SK-N-SH (cell line): Measurements from ENCODE around the gene SPATA31C2. TPM values are rescaled to one million over a fixed set of nuclear protein-coding genes. Genes with fewer than 3 reads are reported as not detected.

Experiments
- CTCF ChIA-PET: fragments of 300-600, 350-600 bp; formaldehyde crosslinking; extraction: SDS; loops from one replicate; lab custom pipeline; 2021; lab: Yijun Ruan, JAX
- POLR2A ChIA-PET: fragments of 350-600 bp; sonication (Branson Sonifier 250); formaldehyde crosslinking; extraction: SDS; loops from one replicate; lab custom pipeline; 2020; ENCODE audit warnings: antibody characterized with exemption, inconsistent platforms; lab: Yijun Ruan, JAX
- DNase-seq: peaks from one replicate; pipeline ENCODE4 v3.0.0; 2012
- H2AFZ ChIP-seq: fragments of 200-600 bp; sonication (generic); 2 replicates; pipeline ENCODE4 v1.8.1; 2016; ENCODE audit warnings: antibody characterized with exemption, mild to moderate bottlenecking, low read depth
- H3F3A ChIP-seq: fragments of 200-600 bp; sonication (generic); replicated peaks from 2 replicates; pipeline ENCODE3; 2016; ENCODE audit warnings: antibody characterized with exemption, mild to moderate bottlenecking; ENCODE audit not compliant: insufficient read depth
- H3K27ac ChIP-seq, 2 experiments: fragments of 200-500 bp in 1 of 2; fragments of 200-600 bp in 1 of 2; sonication (Bioruptor generic) in 1 of 2; sonication (generic), shearing (Covaris generic) in 1 of 2; 2 replicates each; pipeline versions ENCODE4 v1.5.1 to v1.6.1; 2014 to 2016; ENCODE audit warnings: low read depth in 2 of 2, inconsistent platforms in 1 of 2, low read length in 1 of 2, mild to moderate bottlenecking in 1 of 2, mixed read lengths in 1 of 2
- H3K27me3 ChIP-seq: fragments of 200-600 bp; sonication (generic), shearing (Covaris generic); 2 replicates; pipeline ENCODE4 v1.6.1; 2016; ENCODE audit warnings: mixed run types; ENCODE audit not compliant: insufficient read depth
- H3K36me3 ChIP-seq, 2 experiments: fragments of 200-500 bp in 1 of 2; fragments of 200-600 bp in 1 of 2; sonication (Bioruptor generic) in 1 of 2; sonication (generic) in 1 of 2; replicated peaks in 1 of 2; 2 replicates each; pipeline versions ENCODE3 to v1.5.1; 2014 to 2016; ENCODE audit warnings: low read length in 1 of 2, mild to moderate bottlenecking in 1 of 2; ENCODE audit not compliant: insufficient read depth in 2 of 2, control insufficient read depth in 1 of 2
- H3K4me1 ChIP-seq, 2 experiments: fragments of 200-500 bp in 1 of 2; fragments of 200-600 bp in 1 of 2; sonication (Bioruptor generic) in 1 of 2; sonication (generic), shearing (Covaris generic) in 1 of 2; 2 replicates each; pipeline versions ENCODE4 v1.5.1 to v1.6.1; 2014 to 2016; ENCODE audit warnings: low read depth in 1 of 2, low read length in 1 of 2, mixed run types in 1 of 2; ENCODE audit not compliant: insufficient read depth in 2 of 2, control insufficient read depth in 1 of 2
- H3K4me2 ChIP-seq: fragments of 200-600 bp; sonication (generic), shearing (Covaris generic); 2 replicates; pipeline ENCODE4 v1.6.1; 2017; ENCODE audit warnings: mixed run types
- H3K4me3 ChIP-seq, 2 experiments: fragments of 200-500 bp in 1 of 2; fragments of 200-600 bp in 1 of 2; sonication (Bioruptor generic) in 1 of 2; sonication (generic), shearing (Covaris generic) in 1 of 2; 2 replicates each; pipeline versions ENCODE4 v1.5.1 to v1.8.1; 2014 to 2016; ENCODE audit warnings: low read depth in 2 of 2, inconsistent platforms in 1 of 2, low read length in 1 of 2, mild to moderate bottlenecking in 1 of 2, mixed read lengths in 1 of 2, moderate library complexity in 1 of 2
- H3K79me2 ChIP-seq: fragments of 200-600 bp; sonication (generic); 2 replicates; pipeline ENCODE4 v1.8.1; 2017; ENCODE audit warnings: mild to moderate bottlenecking; ENCODE audit not compliant: insufficient read depth
- H3K9ac ChIP-seq: fragments of 200-600 bp; sonication (generic); 2 replicates; pipeline ENCODE4 v1.6.1; 2017; ENCODE audit warnings: mixed run types
- H3K9me2 ChIP-seq: fragments of 200-600 bp; sonication (generic); 2 replicates; pipeline ENCODE4 v1.6.1; 2017; ENCODE audit warnings: mixed run types
- H3K9me3 ChIP-seq: fragments of 200-600 bp; sonication (generic); 2 replicates; pipeline ENCODE4 v1.6.1; 2017; ENCODE audit warnings: mixed run types, mild to moderate bottlenecking, moderate library complexity
- H4K20me1 ChIP-seq: fragments of 200-600 bp; sonication (generic); 2 replicates; pipeline ENCODE4 v1.6.1; 2017; ENCODE audit warnings: mild to moderate bottlenecking, mixed run types; ENCODE audit not compliant: insufficient read depth
- EP300 ChIP-seq, 2 experiments: IDR thresholded peaks; 2 replicates each; pipeline versions ENCODE4 v1.4.0 to v1.6.1; 2012; ENCODE audit warnings: borderline replicate concordance in 1 of 2, low read depth in 1 of 2, low read length in 1 of 2
- FOSL2 ChIP-seq: IDR thresholded peaks from 2 replicates; pipeline ENCODE4 v1.4.0; 2012; ENCODE audit warnings: low read depth, mild to moderate bottlenecking, moderate library complexity, borderline replicate concordance
- FOXJ3 ChIP-seq: sonication (generic); formaldehyde crosslinking; IDR thresholded peaks from 2 replicates; pipeline ENCODE4 v1.5.1; 2020; ENCODE audit warnings: mild to moderate bottlenecking, missing genetic modification reagents
- RCOR1 ChIP-seq: fragments of 150-350 bp; IDR thresholded peaks from 2 replicates; pipeline ENCODE4 v1.6.1; 2017; ENCODE audit warnings: antibody characterized with exemption, low read length
- WGBS: methylation state at CpG from one replicate; pipeline ENCODE4 v1.1.6; 2017; ENCODE audit warnings: low lambda C conversion rate; 5-methylcytosine and 5-hydroxymethylcytosine counted together
- polyA plus RNA-seq, 3 experiments: library from polyadenylated mRNA; depleted of rRNA; stranded (reverse); fragments of >200 nt; gene quantifications; 2 replicates each; pipeline ENCODE4 v1.2.3, GENCODE V29; 2012
- TF ChIP-seq, protein P1 (sequence below): IDR thresholded peaks from 2 replicates; pipeline ENCODE4; 2012
- TF ChIP-seq, protein P2 (sequence below): IDR thresholded peaks from 2 replicates; pipeline ENCODE4 v1.4.0; 2012; ENCODE audit warnings: low read depth, borderline replicate concordance
- TF ChIP-seq, protein P3 (sequence below): fragments of 150-350 bp; IDR thresholded peaks from 2 replicates; pipeline ENCODE4 v1.6.1; 2016; ENCODE audit warnings: mild to moderate bottlenecking, low read depth, low read length

The SPATA31C2 gene
- polyA plus RNA-seq, 1 of the 3 experiments (the other 2 are of a cell fraction), result not detected

DNA sequence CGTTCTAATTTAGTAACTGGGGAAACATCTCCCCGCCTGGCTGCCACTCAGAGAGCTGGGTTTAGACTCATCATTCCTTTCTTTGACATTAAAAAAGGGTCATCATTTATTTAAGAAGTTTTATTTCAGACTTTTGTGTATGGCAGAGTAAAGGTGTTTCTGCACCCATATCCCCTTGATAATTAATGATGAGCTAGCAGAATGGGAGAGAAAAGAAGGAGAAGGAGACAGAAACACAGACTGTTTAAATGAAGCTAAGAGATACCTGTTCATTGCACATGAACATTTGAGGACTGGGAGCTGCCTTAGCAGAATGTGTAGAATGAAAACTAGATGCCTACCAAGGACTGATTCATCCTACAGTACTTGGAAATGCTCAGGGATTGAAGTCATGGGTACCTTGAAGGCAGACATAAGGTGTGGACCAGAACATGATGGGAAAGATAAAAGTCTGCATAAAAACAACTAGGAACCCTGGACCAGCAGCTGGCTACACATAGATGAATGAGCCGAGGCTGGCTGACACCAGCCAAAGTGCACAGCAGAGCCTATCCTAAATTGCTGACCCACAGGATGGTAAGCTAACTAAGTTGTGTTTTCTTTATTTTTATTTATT, 48.3 kb upstream of the SPATA31C2 start:
- ChIA-PET POLR2A (no interaction called here), CTCF (interaction anchor here (0.7 to 1.5 kb wide), 2 partner anchors 41 to 81 kb away, joined by 3 read pairs; no protein-coding TSS in a partner anchor)
- TF ChIP-seq, protein P1, sequence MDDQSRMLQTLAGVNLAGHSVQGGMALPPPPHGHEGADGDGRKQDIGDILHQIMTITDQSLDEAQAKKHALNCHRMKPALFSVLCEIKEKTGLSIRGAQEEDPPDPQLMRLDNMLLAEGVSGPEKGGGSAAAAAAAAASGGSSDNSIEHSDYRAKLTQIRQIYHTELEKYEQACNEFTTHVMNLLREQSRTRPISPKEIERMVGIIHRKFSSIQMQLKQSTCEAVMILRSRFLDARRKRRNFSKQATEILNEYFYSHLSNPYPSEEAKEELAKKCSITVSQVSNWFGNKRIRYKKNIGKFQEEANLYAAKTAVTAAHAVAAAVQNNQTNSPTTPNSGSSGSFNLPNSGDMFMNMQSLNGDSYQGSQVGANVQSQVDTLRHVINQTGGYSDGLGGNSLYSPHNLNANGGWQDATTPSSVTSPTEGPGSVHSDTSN, result no peak
- TF ChIP-seq FOXJ3 (no peak), EP300 (IDR thresholded peaks at IDR 0.05; ENCODE audit: borderline replicate concordance in 1 of 2, low read depth in 1 of 2, low read length in 1 of 2) (no peak), RCOR1 (no peak)
- TF ChIP-seq, protein P2, sequence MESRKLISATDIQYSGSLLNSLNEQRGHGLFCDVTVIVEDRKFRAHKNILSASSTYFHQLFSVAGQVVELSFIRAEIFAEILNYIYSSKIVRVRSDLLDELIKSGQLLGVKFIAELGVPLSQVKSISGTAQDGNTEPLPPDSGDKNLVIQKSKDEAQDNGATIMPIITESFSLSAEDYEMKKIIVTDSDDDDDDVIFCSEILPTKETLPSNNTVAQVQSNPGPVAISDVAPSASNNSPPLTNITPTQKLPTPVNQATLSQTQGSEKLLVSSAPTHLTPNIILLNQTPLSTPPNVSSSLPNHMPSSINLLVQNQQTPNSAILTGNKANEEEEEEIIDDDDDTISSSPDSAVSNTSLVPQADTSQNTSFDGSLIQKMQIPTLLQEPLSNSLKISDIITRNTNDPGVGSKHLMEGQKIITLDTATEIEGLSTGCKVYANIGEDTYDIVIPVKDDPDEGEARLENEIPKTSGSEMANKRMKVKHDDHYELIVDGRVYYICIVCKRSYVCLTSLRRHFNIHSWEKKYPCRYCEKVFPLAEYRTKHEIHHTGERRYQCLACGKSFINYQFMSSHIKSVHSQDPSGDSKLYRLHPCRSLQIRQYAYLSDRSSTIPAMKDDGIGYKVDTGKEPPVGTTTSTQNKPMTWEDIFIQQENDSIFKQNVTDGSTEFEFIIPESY, result no peak
- no peak overlapping the region for H2AFZ ChIP-seq
- 80% methylated on average over 3 of the region's 3 CpGs for WGBS
- no peak for DNase-seq
- H3K4me1 ChIP-seq, result peaks cover 0 to 8% of the 10 kb centered on the region in 2 experiments; a peak in 2 of 4 replicates
- H3K27me3 ChIP-seq, result no peaks in the 10 kb centered on the region
- H3K9me3 ChIP-seq, result no peaks in the 10 kb centered on the region
- H3F3A ChIP-seq, result no peaks in the 10 kb centered on the region
- H3K27ac ChIP-seq, result no peak overlapping the region
- no peak overlapping the region for H3K4me3 ChIP-seq
- H3K79me2 ChIP-seq, result no peaks in the 10 kb centered on the region
- no peak overlapping the region for H3K4me2 ChIP-seq
- H4K20me1 ChIP-seq, result no peaks in the 10 kb centered on the region
- no peaks in the 10 kb centered on the region for H3K9me2 ChIP-seq
- H3K9ac ChIP-seq, result no peak overlapping the region
- no peaks in the 10 kb centered on the region for H3K36me3 ChIP-seq

DNA sequence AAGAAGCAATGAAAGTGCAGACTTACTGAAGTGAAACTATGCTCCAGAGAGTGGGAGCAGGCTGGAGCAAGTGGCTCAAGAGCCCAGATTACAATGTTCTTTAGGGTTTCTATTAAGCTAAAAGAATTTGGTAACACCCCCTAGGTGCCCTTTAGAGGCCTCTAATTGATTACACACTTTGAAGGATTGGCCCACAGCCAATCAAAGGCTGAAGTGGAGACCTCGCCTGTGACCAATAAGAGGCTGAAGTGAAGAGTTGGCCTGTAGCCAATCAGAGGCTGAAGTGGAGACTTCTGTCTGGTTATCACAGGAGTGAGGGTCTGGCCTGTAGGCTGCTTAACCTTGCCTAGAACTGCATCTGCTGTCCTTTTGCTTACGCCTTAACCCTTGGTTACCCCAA, 46.7 kb upstream of the SPATA31C2 start:
- 70% methylated on average over 2 of the region's 2 CpGs for WGBS
- Histone ChIP-seq H3K79me2 (no peaks in the 10 kb centered on the region), H3K36me3 (no peaks in the 10 kb centered on the region), H4K20me1 (no peaks in the 10 kb centered on the region), H3K4me2 (no peak overlapping the region), H3K27me3 (no peaks in the 10 kb centered on the region), H3K27ac (no peak overlapping the region), H3F3A (no peaks in the 10 kb centered on the region), H3K4me1 (peaks cover 0 to 8% of the 10 kb centered on the region in 2 experiments; a peak in 2 of 4 replicates), H2AFZ (no peak overlapping the region), H3K9ac (no peak overlapping the region), H3K9me3 (no peaks in the 10 kb centered on the region), H3K9me2 (no peaks in the 10 kb centered on the region), H3K4me3 (no peak overlapping the region)
- POLR2A ChIA-PET, result no interaction called here
- TF ChIP-seq FOSL2, result no peak
- TF ChIP-seq RCOR1, result no peak
- TF ChIP-seq, protein P3, sequence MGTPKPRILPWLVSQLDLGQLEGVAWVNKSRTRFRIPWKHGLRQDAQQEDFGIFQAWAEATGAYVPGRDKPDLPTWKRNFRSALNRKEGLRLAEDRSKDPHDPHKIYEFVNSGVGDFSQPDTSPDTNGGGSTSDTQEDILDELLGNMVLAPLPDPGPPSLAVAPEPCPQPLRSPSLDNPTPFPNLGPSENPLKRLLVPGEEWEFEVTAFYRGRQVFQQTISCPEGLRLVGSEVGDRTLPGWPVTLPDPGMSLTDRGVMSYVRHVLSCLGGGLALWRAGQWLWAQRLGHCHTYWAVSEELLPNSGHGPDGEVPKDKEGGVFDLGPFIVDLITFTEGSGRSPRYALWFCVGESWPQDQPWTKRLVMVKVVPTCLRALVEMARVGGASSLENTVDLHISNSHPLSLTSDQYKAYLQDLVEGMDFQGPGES, result no peak
- TF ChIP-seq, protein P1, result no peak
- TF ChIP-seq EP300 (IDR thresholded peaks at IDR 0.05; ENCODE audit: borderline replicate concordance in 1 of 2, low read depth in 1 of 2, low read length in 1 of 2), result 0 out of 4 replicates have a peak, but pooled peaks of 1 of the 2 experiments have one; percentile 17
- peak; percentile 53 for DNase-seq
- CTCF ChIA-PET, result no interaction called here
